AG04449 (cell line): ENCODE data around the gene CENATAC.
"Not testable (repeated sequence)": the region's sequence is repeated elsewhere in the genome, so short reads cannot be mapped to it uniquely, and the experiment has no call there.

Experiments
- CTCF ChIA-PET: fragments of 350-600 bp; formaldehyde crosslinking; extraction: SDS; loops from one replicate; lab custom pipeline; 2021; ENCODE audit warnings: antibody characterized with exemption; lab: Yijun Ruan, JAX
- POLR2A ChIA-PET: fragments of 400-600, 350-600 bp; formaldehyde crosslinking; extraction: SDS; loops from one replicate; lab custom pipeline; 2020; ENCODE audit warnings: antibody characterized with exemption, inconsistent platforms; lab: Yijun Ruan, JAX
- DNase-seq: peaks from one replicate; pipeline ENCODE4 v3.0.0-alpha.2; 2010; ENCODE audit warnings: low read depth, low spot score
- H3K4me3 ChIP-seq: 2 replicates; pipeline ENCODE4 v1.5.1; 2011; ENCODE audit warnings: low read depth, mild to moderate bottlenecking, control low read depth, low read length
- CTCF ChIP-seq: IDR thresholded peaks from one replicate; pipeline ENCODE4 v1.5.1; 2011; ENCODE audit warnings: mild to moderate bottlenecking, moderate library complexity, low read length, control low read depth, inconsistent platforms; ENCODE audit not compliant: insufficient read depth; ENCODE audit errors: missing control alignments

The CENATAC gene

GRCh38 chr11:118957968-118958367 is 40.0 kb upstream of the CENATAC start:
- ChIA-PET POLR2A (no interaction called here), CTCF (interaction anchor here (0.9 to 16.5 kb wide), 18 partner anchors 9 to 363 kb away, joined by 3 to 250 read pairs (median 6); no protein-coding TSS in a partner anchor)
- no peak for DNase-seq
- no peak overlapping the region for H3K4me3 ChIP-seq
- TF ChIP-seq CTCF = no peak

- no peak for TF ChIP-seq CTCF
- H3K4me3 ChIP-seq = no peak overlapping the region
- ChIA-PET POLR2A (no interaction called here), CTCF (interaction anchor here (1.0 to 16.5 kb wide), 7 partner anchors 9 to 298 kb away, joined by 4 to 250 read pairs (median 17); no protein-coding TSS in a partner anchor)
- DNase-seq = no peak
These were observed 39.4 kb upstream of the CENATAC start for GRCh38 chr11:118958577-118958976.

GRCh38 chr11:118961189-118961588 is 36.7 kb upstream of the CENATAC start:
- TF ChIP-seq CTCF = no peak
- POLR2A ChIA-PET = no interaction called here
- CTCF ChIA-PET = interaction anchor here (0.7 to 16.5 kb wide), 3 partner anchors 31 to 270 kb away, joined by 3 to 250 read pairs (median 6); no protein-coding TSS in a partner anchor
- no peak for DNase-seq
- H3K4me3 ChIP-seq = no peak overlapping the region

- no peak for TF ChIP-seq CTCF
- no peak overlapping the region for H3K4me3 ChIP-seq
- POLR2A ChIA-PET = no interaction called here
- CTCF ChIA-PET = interaction anchor here (16.5 kb wide), 1 partner anchor 271 kb away, joined by 250 read pairs; no protein-coding TSS in a partner anchor
- no peak for DNase-seq
These were observed 36.3 kb upstream of the CENATAC start for GRCh38 chr11:118961591-118961990.

GRCh38 chr11:118969508-118969907 is 28.4 kb upstream of the CENATAC start:
- DNase-seq, CTCF ChIA-PET, POLR2A ChIA-PET, H3K4me3 ChIP-seq: not testable (repeated sequence)

GRCh38 chr11:118971646-118972045 is 26.3 kb upstream of the CENATAC start, which contains the start of gene FOXR1:
TSS of gene FOXR1 (plus strand) at chr11:118971761. CDS start at chr11:118971932, 171 bp downstream.
- POLR2A ChIA-PET = no interaction called here
- CTCF ChIA-PET = interaction anchor here (1.0 kb wide), 1 partner anchor 16 kb away, joined by 3 read pairs; no protein-coding TSS in a partner anchor
- no peak for TF ChIP-seq CTCF
- no peak for DNase-seq
- no peak within 1 kb of the TSS for H3K4me3 ChIP-seq

GRCh38 chr11:118973985-118974384 is 24.0 kb upstream of the CENATAC start:
- H3K4me3 ChIP-seq = no peak overlapping the region
- CTCF ChIA-PET = interaction anchor here (0.7 to 2.1 kb wide), 3 partner anchors 17 to 284 kb away, joined by 3 to 6 read pairs (median 4); partner anchors contain the start of gene CXCR5
- TF ChIP-seq CTCF = no peak
- POLR2A ChIA-PET = no interaction called here
- DNase-seq = no peak
